B cell (primary cell): Measurements from ENCODE around the gene IGSF9.

Source experiments
- CTCF ChIP-seq: fragments of 200-600 bp; IDR thresholded peaks from one replicate; pipeline ENCODE4 v1.8.0; 2022; ENCODE audit warnings: antibody characterized with exemption, mild to moderate bottlenecking
- EZH2 ChIP-seq: IDR thresholded peaks from 2 replicates; pipeline ENCODE4 v1.6.1; 2012; ENCODE audit warnings: borderline replicate concordance, low read depth, mild to moderate bottlenecking, moderate library complexity, low read length; ENCODE audit not compliant: insufficient read depth, poor library complexity, severe bottlenecking

- no peak for TF ChIP-seq CTCF
- TF ChIP-seq EZH2 = no peak
These were observed 24.2 kb downstream of the IGSF9 start for GRCh38 chr1:159921251-159921650.
